ENCODE data around the gene AFF3. TPM values are rescaled to one million over a fixed set of nuclear protein-coding genes. Genes with fewer than 3 reads are reported as not detected.

Gene AFF3
- total and polyA plus RNA-seq, 2 donors (not counting 3 experiments of a cell fraction or from before 2014, with no cell fraction given), result 0.06 to 0.07 TPM

- no peaks in the 10 kb centered on the region for H3K79me2 ChIP-seq (ENCODE audit: control insufficient read depth, insufficient read depth, low read length)
- no peak overlapping the region for H2AFZ ChIP-seq (ENCODE audit: low read depth, low read length)
- no peaks in the 10 kb centered on the region for H4K20me1 ChIP-seq (replicated peaks; ENCODE audit: control insufficient read depth, extremely low read depth, insufficient read depth, low read length)
- H3K4me2 ChIP-seq (ENCODE audit: insufficient read depth, low read length), result no peak overlapping the region
- H3K27me3 ChIP-seq (ENCODE audit: control insufficient read depth in 2 of 2, insufficient read depth in 2 of 2, low read length in 2 of 2), result no peaks in the 10 kb centered on the region
- no peak overlapping the region for H3K27ac ChIP-seq (ENCODE audit: insufficient read depth, low read depth, low read length)
- no peak overlapping the region for H3K4me3 ChIP-seq (replicated peaks in 1 of 3; ENCODE audit: insufficient read depth in 1 of 3, low read depth in 1 of 3, low read length in 3 of 3)
- intact Hi-C loops (cut with micrococcal nuclease), result no loop called here
- no peak for TF ChIP-seq POLR2AphosphoS5 (IDR thresholded peaks at IDR 0.05; ENCODE audit: insufficient read depth, low read depth, low read length)
- ChIA-PET CTCF (no interaction called here), POLR2A (no interaction called here)
- no peak overlapping the region for H3K9ac ChIP-seq (replicated peaks; ENCODE audit: extremely low read depth, insufficient read depth, low read length)
- no TSS peak for BruUV-seq (replicated peaks)
- H3K4me1 ChIP-seq (ENCODE audit: control insufficient read depth, extremely low read depth, insufficient read depth, low read length), result no peaks in the 10 kb centered on the region
- dilution Hi-C loops (cut with MboI; ENCODE audit: extremely low pct_ligation_motif_present, low sequenced_read_pairs), result no loop called here
- no peaks in the 10 kb centered on the region for H3K9me3 ChIP-seq (replicated peaks; ENCODE audit: control insufficient read depth, insufficient read depth, low read length)
- H3K9me1 ChIP-seq (replicated peaks; ENCODE audit: control insufficient read depth, extremely low read depth, insufficient read depth, low read length), result no peaks in the 10 kb centered on the region
- H3K36me3 ChIP-seq (ENCODE audit: control insufficient read depth in 2 of 2, extremely low read depth in 1 of 2, insufficient read depth in 2 of 2, low read length in 2 of 2), result no peaks in the 10 kb centered on the region
- DNase-seq (ENCODE audit: low read depth, low spot score) (no peak), FAIRE-seq (no peak)
Measured at GRCh38 chr2:99619151-99619550, 523.2 kb downstream of the AFF3 start.

GRCh38 chr2:99618579-99619097, 523.8 kb downstream of the AFF3 start:
- H3K36me3 ChIP-seq (ENCODE audit: control insufficient read depth in 2 of 2, extremely low read depth in 1 of 2, insufficient read depth in 2 of 2, low read length in 2 of 2), result no peaks in the 10 kb centered on the region
- dilution Hi-C loops (cut with MboI; ENCODE audit: extremely low pct_ligation_motif_present, low sequenced_read_pairs) (no loop called here), intact Hi-C loops (cut with micrococcal nuclease) (no loop called here)
- no peak for DNase-seq (ENCODE audit: low read depth, low spot score)
- no peak overlapping the region for H3K4me2 ChIP-seq (ENCODE audit: insufficient read depth, low read length)
- POLR2A ChIA-PET, result no interaction called here
- TF ChIP-seq EZH2 (IDR thresholded peaks at IDR 0.05; ENCODE audit: borderline replicate concordance, low read depth, low read length, severe bottlenecking), result no peak
- no peak for TF ChIP-seq POLR2AphosphoS5 (IDR thresholded peaks at IDR 0.05; ENCODE audit: insufficient read depth, low read depth, low read length)
- TF ChIP-seq JUN (IDR thresholded peaks at IDR 0.05; ENCODE audit: borderline replicate concordance, insufficient read depth, insufficient read length, low read depth), result no peak
- TF ChIP-seq CTCF (IDR thresholded peaks at IDR 0.05; ENCODE audit: extremely low read depth in 1 of 2, insufficient read depth in 1 of 2, low read depth in 1 of 2, low read length in 2 of 2), result no peak
- TF ChIP-seq MAX (IDR thresholded peaks at IDR 0.05; ENCODE audit: insufficient read depth, insufficient read length), result no peak
- no peak for TF ChIP-seq POLR2A (IDR thresholded peaks at IDR 0.05; ENCODE audit: low read depth, low read length)
- TF ChIP-seq MYC (IDR thresholded peaks at IDR 0.05; ENCODE audit: low read depth, low read length), result no peak
- no peak for TF ChIP-seq FOS (IDR thresholded peaks at IDR 0.05; ENCODE audit: borderline replicate concordance, insufficient read depth, low read length)
- no peak for TF ChIP-seq GATA2 (IDR thresholded peaks at IDR 0.05; ENCODE audit: insufficient read depth, insufficient read length, low read depth, low read length)
- BruUV-seq (replicated peaks), result no TSS peak
- CTCF ChIA-PET, result no interaction called here
- H3K9ac ChIP-seq (replicated peaks; ENCODE audit: extremely low read depth, insufficient read depth, low read length), result no peak overlapping the region
- H3K4me1 ChIP-seq (ENCODE audit: control insufficient read depth, extremely low read depth, insufficient read depth, low read length), result no peaks in the 10 kb centered on the region
- FAIRE-seq, result no peak
- no peak overlapping the region for H3K4me3 ChIP-seq (replicated peaks in 1 of 3; ENCODE audit: insufficient read depth in 1 of 3, low read depth in 1 of 3, low read length in 3 of 3)
- no peak overlapping the region for H3K27ac ChIP-seq (ENCODE audit: insufficient read depth, low read depth, low read length)
- no peaks in the 10 kb centered on the region for H3K79me2 ChIP-seq (ENCODE audit: control insufficient read depth, insufficient read depth, low read length)
- no peaks in the 10 kb centered on the region for H3K9me3 ChIP-seq (replicated peaks; ENCODE audit: control insufficient read depth, insufficient read depth, low read length)
- no peaks in the 10 kb centered on the region for H3K9me1 ChIP-seq (replicated peaks; ENCODE audit: control insufficient read depth, extremely low read depth, insufficient read depth, low read length)
- H4K20me1 ChIP-seq (replicated peaks; ENCODE audit: control insufficient read depth, extremely low read depth, insufficient read depth, low read length), result no peaks in the 10 kb centered on the region
- peaks cover 4% of the 10 kb centered on the region in 2 experiments for H3K27me3 ChIP-seq (ENCODE audit: control insufficient read depth in 2 of 2, insufficient read depth in 2 of 2, low read length in 2 of 2)
- H2AFZ ChIP-seq (ENCODE audit: low read depth, low read length), result no peak overlapping the region
